K562 (cell line): Measurements from ENCODE around the gene DRAXIN. TPM values are rescaled to one million over a fixed set of nuclear protein-coding genes. Genes with fewer than 3 reads are reported as not detected.

ENCODE experiments used
- ADNP ChIP-seq: fragments of 200-800 bp; sonication (Bioruptor generic); IDR thresholded peaks from 2 replicates; pipeline ENCODE4 v1.6.1; 2016; ENCODE audit warnings: missing genetic modification characterization, missing compliant biosample characterization
- AFF1 ChIP-seq, 2 experiments: fragments of 450-650 bp; IDR thresholded peaks; 2 replicates each; pipeline ENCODE4 v1.6.1; 2018; ENCODE audit warnings: mild to moderate bottlenecking in 2 of 2, low read depth in 1 of 2; ENCODE audit not compliant: partially characterized antibody in 2 of 2
- CCAR2 ChIP-seq: fragments of 200-400 bp; formaldehyde crosslinking; IDR thresholded peaks from 2 replicates; pipeline ENCODE4 v1.6.1; 2017; ENCODE audit warnings: mild to moderate bottlenecking, low read depth, low read length
- CHD2 ChIP-seq: IDR thresholded peaks from 2 replicates; pipeline ENCODE4 v1.6.1; 2011; ENCODE audit warnings: low read depth, low read length
- GATA2 ChIP-seq: sonication (generic); formaldehyde crosslinking; IDR thresholded peaks from 2 replicates; pipeline ENCODE4 v1.4.0; 2020; ENCODE audit warnings: mild to moderate bottlenecking, missing genetic modification reagents
- SOX6 ChIP-seq: fragments of 450-650 bp; IDR thresholded peaks from 2 replicates; pipeline ENCODE4 v1.6.1; 2014; ENCODE audit warnings: mild to moderate bottlenecking
- TEAD1 ChIP-seq, 2 experiments: fragments of 450-650 bp in 1 of 2; sonication (generic) in 1 of 2; formaldehyde crosslinking; IDR thresholded peaks; 2 replicates each; pipeline versions ENCODE4 v1.4.0 to v1.8.0; 2020 to 2022; ENCODE audit warnings: mild to moderate bottlenecking in 2 of 2, missing genetic modification reagents in 1 of 2
- ZBTB2 ChIP-seq: fragments of 450-650 bp; IDR thresholded peaks from 2 replicates; pipeline ENCODE4 v1.6.1; 2016; ENCODE audit warnings: antibody characterized with exemption
- ZNF609 ChIP-seq: sonication (generic); formaldehyde crosslinking; IDR thresholded peaks from 2 replicates; pipeline ENCODE4 v1.8.1; 2023; ENCODE audit warnings: missing genetic modification reagents, mild to moderate bottlenecking, borderline replicate concordance
- polyA plus RNA-seq, 8 experiments: library from polyadenylated mRNA; depleted of rRNA in 4 of 8; stranded (reverse) in 5 of 8; unstranded in 3 of 8; fragments of >200 nt; fragmentation: Nextera tagmentation in 2 of 8; fragmentation: Illumina TruSeq in 1 of 8; extraction: Ambion mirVana in 2 of 8; extraction: Trizol in 1 of 8; gene quantifications; 2 replicates each; pipeline versions ENCODE4 v1.2.1 to v1.2.3, GENCODE V29; 2011 to 2014; ENCODE audit warnings: inconsistent platforms in 1 of 8, missing spikeins in 1 of 8
- total RNA-seq, 7 experiments: library from RNA; depleted of rRNA in 6 of 7; stranded (reverse); fragments of >200 nt in 6 of 7; fragmentation: Illumina TruSeq in 2 of 7; extraction: Trizol in 2 of 7; gene quantifications; 2 replicates each; pipeline versions ENCODE4 v1.2.1 to v1.2.3, GENCODE V29; 2011 to 2021; ENCODE audit warnings: low replicate concordance in 1 of 7
- TF ChIP-seq, protein P1 (sequence below): fragments of 450-650 bp; formaldehyde crosslinking; IDR thresholded peaks from 2 replicates; pipeline ENCODE4 v1.4.0; 2020; ENCODE audit warnings: mild to moderate bottlenecking, moderate library complexity
- TF ChIP-seq, protein P2 (sequence below): fragments of 450-650 bp; formaldehyde crosslinking; IDR thresholded peaks from 2 replicates; pipeline ENCODE4 v1.4.0; 2022; ENCODE audit warnings: missing genetic modification characterization
- TF ChIP-seq, protein P3 (sequence below): IDR thresholded peaks from 3 replicates; pipeline ENCODE4 v1.6.1; 2011; ENCODE audit warnings: borderline replicate concordance, mild to moderate bottlenecking; ENCODE audit not compliant: insufficient read length, insufficient read depth

DRAXIN gene
- total and polyA plus RNA-seq, 9 of the 15 experiments (the other 6 are each of a cell fraction or from before 2014, with no cell fraction given): 0.01 to 0.04 (median 0.01) TPM; not detected in 6

- TF ChIP-seq AFF1 (IDR thresholded peaks at IDR 0.05; ENCODE audit: low read depth in 1 of 2, partially characterized antibody in 2 of 2) (peak in 1 of 2 experiments; percentile 59), CCAR2 (no peak), ZBTB2 (peak; percentile 62; the same call in 1 of the 2 replicates), CHD2 (no peak), GATA2 (CRISPR knock-in tag) (peak; percentile 73), ZNF609 (no peak), ADNP (tag) (0 out of 2 replicates have a peak, but pooled peaks have one; percentile 14), SOX6 (peak; percentile 37; the same call in 1 of the 2 replicates), TEAD1 (CRISPR knock-in tag; IDR thresholded peaks at IDR 0.05) (peak in 1 of 2 experiments; percentile 55; a peak in 2 of 4 replicates)
- TF ChIP-seq, protein P1, sequence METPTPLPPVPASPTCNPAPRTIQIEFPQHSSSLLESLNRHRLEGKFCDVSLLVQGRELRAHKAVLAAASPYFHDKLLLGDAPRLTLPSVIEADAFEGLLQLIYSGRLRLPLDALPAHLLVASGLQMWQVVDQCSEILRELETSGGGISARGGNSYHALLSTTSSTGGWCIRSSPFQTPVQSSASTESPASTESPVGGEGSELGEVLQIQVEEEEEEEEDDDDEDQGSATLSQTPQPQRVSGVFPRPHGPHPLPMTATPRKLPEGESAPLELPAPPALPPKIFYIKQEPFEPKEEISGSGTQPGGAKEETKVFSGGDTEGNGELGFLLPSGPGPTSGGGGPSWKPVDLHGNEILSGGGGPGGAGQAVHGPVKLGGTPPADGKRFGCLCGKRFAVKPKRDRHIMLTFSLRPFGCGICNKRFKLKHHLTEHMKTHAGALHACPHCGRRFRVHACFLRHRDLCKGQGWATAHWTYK: peak; percentile 16; the same call in 1 of the 2 replicates
- TF ChIP-seq, protein P2, sequence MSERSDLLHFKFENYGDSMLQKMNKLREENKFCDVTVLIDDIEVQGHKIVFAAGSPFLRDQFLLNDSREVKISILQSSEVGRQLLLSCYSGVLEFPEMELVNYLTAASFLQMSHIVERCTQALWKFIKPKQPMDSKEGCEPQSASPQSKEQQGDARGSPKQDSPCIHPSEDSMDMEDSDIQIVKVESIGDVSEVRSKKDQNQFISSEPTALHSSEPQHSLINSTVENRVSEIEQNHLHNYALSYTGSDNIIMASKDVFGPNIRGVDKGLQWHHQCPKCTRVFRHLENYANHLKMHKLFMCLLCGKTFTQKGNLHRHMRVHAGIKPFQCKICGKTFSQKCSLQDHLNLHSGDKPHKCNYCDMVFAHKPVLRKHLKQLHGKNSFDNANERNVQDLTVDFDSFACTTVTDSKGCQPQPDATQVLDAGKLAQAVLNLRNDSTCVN (CRISPR knock-in tag): peak; percentile 94
- TF ChIP-seq, protein P3, sequence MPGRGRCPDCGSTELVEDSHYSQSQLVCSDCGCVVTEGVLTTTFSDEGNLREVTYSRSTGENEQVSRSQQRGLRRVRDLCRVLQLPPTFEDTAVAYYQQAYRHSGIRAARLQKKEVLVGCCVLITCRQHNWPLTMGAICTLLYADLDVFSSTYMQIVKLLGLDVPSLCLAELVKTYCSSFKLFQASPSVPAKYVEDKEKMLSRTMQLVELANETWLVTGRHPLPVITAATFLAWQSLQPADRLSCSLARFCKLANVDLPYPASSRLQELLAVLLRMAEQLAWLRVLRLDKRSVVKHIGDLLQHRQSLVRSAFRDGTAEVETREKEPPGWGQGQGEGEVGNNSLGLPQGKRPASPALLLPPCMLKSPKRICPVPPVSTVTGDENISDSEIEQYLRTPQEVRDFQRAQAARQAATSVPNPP: no peak
Observed at GRCh38 chr1:11670747-11671146, 20.8 kb upstream of the DRAXIN start (continued).
